Measurements from ENCODE around the gene VWA3B.
"Not testable (repeated sequence)": the region's sequence is repeated elsewhere in the genome, so short reads cannot be mapped to it uniquely, and the experiment has no call there.

VWA3B gene

DNA sequence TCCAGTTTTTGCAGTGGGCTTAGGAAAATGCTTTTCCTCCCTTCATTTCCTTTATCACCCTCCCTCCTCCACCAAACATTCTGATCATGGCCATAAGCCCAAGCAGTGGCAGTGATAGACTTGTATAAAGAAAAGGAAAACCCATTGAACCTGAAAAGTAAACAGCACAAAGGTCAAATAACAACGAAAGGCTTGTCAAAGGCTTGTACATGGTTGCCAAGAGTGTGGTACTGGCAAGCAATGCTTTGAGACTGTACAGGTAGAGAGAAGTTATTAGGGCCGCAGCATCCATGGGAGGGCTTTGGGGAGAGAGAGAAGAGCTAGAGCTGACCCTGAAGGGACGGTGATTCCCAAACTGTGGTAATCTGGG lies 2.1 kb upstream of the VWA3B start:
- DNase-seq (ENCODE audit: low read depth in 2 of 3, low spot score in 2 of 3) = no peak

DNA sequence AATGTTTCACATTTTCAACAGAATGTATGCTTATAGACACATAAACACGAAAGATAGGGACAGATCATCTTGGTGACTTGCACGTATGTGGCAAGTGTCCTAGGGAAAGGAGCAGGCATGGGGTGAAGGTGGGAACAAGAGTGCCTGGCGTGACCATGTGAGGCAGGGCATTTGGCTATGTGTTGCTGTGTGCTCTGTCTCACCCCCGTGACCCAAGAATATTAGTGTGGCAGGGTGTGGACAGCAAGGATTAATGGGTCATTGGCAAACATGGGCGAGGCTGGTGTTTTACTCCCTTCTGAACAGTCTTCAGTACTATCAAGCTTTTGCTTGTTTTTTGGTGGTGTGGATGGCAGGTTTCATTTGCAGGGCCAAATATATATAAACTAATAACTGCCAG lies 1.3 kb upstream of the VWA3B start:
- DNase-seq (ENCODE audit: low read depth in 2 of 3, low spot score in 2 of 3) = no peak

DNA sequence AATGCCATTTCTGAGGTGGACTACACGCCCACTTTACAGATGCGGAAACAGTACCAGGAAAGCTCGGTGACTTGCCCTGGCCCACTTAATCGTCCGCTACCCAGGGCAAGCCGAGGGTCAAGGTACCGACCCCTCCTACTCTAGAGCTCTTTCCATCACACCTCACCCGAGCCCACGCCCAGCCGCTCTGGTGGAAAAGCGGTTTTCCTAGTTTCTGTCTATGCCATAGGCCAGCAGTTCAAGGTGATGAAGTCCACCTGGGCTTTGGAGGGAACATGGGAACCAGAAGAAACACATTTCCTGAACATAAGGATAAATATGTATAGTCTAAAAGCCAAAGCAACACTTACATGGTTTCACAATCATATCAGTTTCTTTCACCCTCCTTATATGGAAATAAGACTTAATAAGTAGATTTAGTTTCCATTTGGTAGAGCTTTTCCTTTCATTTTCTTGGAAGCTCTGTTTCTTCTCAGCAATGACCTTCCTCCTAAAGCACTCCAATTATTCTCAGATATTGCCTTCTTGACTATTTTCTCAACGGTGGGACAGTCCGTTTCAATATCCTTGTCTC lies 567 bp downstream of the VWA3B start:
- DNase-seq (ENCODE audit: low read depth in 2 of 3, low spot score in 2 of 3) = no peak

DNA sequence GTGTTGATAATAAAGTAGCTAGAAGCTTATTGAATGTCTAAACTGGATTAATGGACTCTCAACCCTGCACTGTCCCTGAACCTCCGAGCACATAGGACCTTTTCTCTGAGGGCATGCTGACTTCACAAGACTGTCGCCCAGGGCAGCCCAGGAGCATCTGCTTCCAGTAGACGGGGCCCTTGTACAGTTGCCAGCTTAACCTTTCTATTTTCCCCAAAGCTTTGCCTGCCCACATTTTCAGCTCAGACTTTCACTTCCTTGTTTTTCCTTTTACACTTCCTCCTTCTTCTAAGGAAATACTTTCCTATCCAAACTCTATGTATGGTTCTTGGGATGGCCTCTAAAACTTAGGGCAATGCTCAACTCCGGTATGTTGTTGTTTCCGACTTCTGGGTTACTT lies 1.3 kb downstream of the VWA3B start:
- no peak for DNase-seq (ENCODE audit: low read depth in 2 of 3, low spot score in 2 of 3)

DNA sequence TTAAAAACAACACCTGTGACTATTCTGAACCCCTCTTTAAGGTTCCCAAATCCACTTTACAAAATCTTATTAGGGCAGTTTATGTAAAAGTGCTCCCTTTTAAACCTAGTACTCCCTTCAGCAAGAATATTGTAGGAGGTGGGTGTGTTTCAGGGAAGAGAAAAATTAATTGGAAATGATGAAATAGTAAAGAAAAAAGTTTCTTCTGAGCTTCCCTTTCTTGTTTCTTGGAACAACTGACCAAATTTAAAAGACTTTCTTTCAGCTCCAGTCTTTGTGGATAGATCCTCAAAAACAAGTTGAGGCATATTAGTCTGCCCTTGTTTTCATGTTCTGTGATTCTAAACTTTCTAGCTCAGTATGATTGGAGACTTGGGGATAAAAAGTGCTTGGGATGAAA lies 3.0 kb downstream of the VWA3B start:
- no peak for DNase-seq (ENCODE audit: low read depth in 2 of 3, low spot score in 2 of 3)

DNA sequence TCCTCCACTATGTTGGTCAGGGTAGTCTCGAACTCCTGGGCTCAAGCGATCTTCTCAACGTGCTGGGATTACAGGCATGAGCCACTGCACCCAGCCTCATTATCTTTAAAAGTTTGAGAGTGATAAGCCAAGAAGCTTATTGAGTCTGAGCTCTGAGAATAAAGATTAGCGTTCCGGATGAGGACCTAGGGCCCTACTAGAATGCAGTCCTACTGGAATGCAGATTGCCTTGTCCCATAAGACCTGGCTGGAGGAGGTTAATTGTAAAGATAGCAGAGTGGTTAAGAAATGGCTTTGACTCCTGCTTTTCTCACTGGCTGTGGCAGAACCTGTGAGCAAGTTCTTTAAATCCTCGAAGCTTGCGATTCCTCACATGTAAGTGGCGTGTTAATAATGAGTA lies 4.0 kb downstream of the VWA3B start:
- no peak for DNase-seq (ENCODE audit: low read depth in 2 of 3, low spot score in 2 of 3)

DNA sequence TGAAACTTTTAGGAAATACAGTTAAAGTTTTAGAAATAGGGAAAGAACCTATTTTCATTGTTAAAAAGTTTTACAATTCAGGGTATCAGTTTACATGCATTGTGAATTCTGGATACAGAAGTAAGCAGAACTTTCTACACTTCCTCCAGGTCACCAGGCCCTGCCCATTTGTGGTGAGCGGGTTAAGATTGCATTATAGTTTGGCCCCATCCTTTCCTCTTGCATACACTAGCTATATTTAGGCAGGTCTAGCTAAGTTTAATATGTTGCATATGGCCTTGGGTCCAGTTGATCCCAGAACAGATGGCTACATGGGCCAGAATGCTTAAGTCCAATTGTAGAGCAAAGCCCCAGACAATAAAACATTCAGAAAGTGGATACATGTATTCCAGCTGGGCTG lies 4.8 kb downstream of the VWA3B start:
- DNase-seq (ENCODE audit: low read depth in 2 of 3, low spot score in 2 of 3) = no peak

DNA sequence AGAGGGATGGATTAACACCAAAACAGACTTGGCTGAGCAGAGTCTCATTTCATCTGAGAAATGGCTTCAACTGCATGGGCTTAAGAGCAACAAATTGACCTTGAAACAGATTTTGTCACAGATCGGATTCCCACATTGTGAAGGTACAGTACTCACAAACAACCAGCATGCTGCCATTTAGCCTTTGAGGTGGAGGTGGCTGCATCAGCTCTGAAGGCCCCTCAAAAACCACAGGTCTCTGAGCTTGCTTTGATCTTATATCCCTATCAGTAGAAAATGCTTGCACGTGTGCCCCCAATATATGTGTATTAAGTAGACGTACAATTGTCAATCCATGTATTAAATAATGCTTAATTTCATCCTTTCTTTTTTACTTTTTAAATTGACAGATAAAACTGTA lies 6.2 kb downstream of the VWA3B start:
- DNase-seq (ENCODE audit: low read depth in 2 of 3, low spot score in 2 of 3) = no peak

DNA sequence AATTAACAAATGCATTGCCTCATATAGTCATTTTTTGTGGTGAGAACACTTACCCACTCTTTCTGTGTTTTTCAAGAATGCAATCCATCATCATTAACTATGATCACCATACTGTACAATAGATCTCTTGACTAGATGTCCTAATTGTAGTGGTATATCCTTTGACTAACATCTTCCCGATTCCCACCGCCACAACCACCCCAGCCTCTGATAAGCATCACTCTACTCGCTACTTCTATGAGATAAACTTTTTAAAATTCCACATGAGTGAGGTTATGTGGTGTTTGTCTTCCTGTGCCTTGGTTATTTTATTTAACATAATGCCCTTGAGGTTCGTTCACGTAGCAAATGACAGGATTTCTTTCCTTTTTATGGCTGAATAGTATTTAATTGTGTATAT lies 6.6 kb downstream of the VWA3B start:
- no peak for DNase-seq (ENCODE audit: low read depth in 2 of 3, low spot score in 2 of 3)

DNA sequence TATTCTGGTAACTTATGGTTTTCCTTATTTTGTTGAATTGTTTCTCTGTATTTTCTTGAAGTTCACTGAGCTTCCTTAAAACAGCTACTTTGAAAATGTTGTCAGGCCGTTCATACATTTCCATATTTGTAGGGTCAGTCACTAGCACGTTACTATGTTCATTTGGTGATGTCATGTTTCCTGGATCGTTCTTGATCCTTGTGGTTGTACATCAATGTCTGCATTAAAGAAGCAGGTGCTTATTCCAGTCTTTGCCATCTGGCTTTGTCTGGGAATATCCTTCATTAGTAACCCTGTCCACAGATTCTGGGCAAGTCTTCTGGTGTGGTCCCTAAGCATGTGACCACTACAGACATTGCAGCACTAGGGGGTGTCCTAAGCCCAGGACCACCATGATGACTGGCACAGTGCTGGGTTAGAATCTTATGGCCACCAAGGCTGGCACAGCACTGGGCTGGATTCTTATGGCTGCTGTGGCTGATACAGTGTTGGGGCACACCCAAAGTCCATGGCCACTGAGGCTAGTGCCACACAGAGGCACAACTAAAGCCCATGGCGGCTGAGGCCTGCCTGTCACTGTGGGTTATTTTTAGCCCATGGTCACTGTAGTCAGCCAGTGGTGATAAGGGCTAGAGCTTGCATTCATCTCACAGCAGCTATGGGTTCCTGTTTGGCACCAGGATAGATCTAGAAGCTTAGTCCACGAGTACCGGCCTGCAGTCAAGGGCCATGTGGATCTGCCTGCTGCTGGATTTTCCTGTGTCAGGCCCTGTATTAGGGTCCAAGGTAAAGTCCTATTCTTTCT lies 13.2 kb downstream of the VWA3B start:
- no peak for DNase-seq (ENCODE audit: low read depth in 2 of 3, low spot score in 2 of 3)

DNA sequence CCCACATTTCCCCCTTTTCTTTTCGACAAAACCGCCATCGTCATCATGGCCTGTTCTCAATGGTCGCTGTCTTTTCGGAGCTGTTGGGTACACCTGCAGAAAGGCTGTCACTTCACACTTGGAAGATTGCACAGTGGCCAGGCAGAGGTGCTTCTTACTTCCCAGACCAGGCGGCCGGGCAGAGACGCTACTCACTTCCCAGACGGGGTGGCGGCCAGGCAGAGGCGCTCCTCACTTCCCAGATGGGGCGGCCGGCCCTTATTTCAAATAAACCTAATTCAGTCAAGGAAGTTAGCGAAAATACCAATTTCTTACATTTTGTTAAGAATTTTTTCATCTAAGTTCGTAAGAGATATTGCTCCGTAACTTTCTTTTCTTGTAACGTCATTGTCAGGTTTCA lies 15.3 kb downstream of the VWA3B start:
- not testable (repeated sequence) for DNase-seq (ENCODE audit: low read depth in 2 of 3, low spot score in 2 of 3)

DNA sequence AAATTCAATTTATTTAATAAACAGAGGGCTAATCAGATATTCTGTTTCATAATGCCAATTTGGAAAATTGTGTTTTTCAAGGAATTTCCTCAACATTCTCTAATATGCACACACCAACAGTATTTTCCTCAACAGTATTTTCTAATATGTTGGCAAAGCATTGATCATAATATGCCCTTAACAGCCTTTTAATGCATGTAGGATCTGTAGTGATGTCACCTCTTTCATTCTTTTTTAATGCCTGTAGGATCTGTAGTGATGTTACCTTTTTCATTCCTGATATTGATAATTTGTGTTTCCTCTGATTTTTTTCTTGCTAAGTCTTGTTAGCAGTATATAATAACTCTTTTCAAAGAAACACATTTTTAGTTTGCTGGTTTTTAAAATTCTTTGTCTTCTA lies 15.9 kb downstream of the VWA3B start:
- DNase-seq (ENCODE audit: low read depth in 2 of 3, low spot score in 2 of 3) = no peak

DNA sequence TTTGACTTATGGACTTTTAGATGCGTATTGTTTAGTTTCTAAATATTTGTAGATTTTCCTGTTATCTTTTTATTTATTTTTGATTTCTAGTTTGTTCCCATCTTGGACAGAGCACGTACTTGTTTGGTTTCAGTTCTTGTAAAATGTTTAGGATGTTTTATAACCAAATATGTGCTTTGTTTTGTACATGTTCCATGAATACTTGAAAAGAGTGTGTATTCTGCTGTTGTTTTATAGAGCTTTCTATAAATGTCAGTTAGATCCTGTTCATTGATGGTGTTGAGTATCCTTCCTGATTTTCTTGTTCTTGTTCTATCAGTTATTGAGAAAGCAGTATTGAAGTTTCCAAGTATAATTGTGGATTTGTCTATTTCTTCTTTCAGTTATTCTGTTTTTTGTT lies 21.1 kb downstream of the VWA3B start:
- DNase-seq (ENCODE audit: low read depth in 2 of 3, low spot score in 2 of 3) = no peak

DNA sequence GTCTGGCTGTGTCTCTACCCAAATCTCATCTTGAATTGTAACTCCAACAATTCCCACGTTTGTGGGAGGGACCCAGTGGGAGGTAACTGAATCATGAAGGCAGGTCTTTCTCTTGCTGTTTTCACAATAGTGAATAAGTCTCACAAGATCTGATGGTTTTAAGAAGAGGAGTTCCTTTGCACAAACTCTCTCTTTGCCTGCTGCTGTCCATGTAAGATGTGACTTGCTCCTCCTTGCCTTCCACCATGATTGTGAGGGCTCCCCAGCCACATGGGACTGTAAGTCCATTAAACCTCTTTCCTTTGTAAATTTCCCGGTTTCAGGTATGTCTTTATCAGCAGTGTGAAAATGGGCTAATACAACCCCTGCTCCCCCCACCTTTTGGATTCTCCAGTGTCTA lies 23.8 kb downstream of the VWA3B start:
- no peak for DNase-seq (ENCODE audit: low read depth in 2 of 3, low spot score in 2 of 3)

DNA sequence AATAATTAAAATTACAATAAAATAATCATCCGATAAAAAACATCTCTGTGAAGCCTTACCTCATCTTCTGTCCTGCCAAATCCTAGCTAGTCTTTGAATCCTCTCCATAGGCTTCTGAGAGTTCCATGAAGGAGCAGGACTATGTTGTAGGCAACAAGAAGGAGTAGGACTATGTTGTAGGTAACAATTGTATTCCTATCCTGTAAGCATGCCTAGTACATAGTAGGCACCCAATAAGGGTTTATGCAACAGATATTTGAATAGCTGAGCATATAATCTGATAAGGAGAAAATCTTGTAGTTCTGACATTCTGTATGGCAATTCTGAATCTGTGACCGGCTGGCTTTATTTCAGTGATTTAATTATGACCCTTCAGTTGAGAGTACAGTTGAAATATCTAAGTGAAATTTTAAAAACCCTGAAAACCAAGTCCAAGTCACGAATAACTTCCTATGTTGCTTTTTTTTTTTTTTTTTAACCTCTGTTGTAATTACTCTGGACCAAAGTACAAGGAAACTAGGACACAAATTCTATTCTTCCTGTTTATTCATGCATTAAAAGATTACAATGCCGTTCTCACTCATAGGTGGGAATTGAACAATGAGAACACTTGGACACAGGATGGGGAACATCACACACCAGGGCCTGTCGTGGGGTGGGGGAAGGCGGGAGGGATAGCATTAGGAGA lies 27.8 kb downstream of the VWA3B start:
- DNase-seq (ENCODE audit: low read depth in 2 of 3, low spot score in 2 of 3) = no peak

DNA sequence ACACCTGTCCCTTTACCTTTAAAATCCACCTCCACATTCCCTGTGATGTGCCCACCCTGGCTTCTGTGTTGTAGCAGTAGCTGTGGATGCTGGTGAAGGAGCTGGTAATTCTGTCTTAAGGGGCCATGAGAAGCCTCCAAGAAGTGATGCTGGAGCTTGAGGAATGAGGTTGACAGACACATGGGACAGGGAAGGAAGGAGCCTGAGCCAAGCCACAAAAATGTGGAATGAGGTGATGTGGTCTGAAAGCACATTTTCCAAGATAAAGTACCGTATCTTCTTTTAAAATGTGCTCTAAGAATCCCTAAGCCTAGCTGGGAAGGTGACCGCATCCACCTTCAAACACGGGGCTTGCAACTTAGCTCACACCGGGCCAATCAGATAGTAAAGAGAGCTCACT lies 31.2 kb downstream of the VWA3B start:
- no peak for DNase-seq (ENCODE audit: low read depth in 2 of 3, low spot score in 2 of 3)

DNA sequence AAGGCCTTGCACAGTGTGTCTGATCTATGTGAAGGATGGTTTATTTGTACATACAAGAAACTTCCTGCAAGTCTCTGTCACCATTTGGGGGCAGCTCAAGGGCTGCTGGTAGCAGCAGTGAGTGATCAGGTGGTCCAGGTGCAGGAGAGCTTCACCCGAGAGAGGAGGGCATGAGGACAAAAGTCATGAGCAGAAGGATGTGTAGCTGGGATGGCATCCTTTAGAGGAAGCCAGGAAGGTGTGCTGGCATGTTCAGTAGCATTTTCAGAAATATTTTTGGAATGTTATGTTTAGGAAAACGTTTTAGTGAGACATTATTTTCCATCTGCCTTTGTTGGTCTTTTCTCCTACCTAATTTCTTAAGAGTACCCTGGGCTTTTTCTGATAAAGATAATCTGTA lies 31.9 kb downstream of the VWA3B start:
- DNase-seq (ENCODE audit: low read depth in 2 of 3, low spot score in 2 of 3) = no peak

DNA sequence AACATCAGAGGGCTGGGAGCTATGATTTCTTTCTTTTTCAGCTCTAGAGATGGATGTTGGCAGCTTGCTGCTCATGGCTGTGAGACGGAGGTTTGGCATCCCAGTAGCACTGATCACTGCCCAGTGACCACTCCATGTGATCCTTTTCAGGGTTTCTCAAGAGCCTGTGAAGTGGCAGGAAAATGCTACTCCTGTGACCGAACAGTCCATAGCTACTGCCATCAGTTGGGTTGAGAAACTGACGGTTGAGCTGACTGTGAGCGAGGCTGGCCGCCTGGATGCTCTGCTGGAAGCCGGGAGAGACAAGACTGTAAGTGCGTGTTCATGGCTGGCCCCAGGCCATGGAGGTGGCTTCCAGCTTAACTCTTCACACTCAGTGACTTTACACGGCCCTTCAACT lies 34.2 kb downstream of the VWA3B start:
- DNase-seq (ENCODE audit: low read depth in 2 of 3, low spot score in 2 of 3) = no peak

DNA sequence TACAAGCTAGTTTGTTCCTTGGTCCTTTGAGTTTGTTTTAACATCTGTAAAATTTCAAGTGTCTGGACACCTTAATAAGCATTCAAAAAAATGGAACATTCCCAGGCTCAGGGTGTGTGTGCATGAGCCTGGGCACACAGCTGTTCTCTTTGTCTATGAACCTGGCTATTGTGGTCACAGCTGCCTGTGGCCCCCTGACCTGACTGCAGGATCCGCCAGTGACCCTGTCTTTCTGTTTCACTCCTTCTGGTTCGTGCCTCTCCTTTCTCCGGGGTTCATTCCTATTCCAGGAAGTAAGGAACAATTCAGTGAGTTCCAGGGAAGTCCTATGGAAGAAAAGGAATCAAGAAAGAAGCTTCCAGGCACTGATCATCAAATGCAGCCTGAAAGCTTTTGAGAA lies 35.6 kb downstream of the VWA3B start:
- no peak for DNase-seq (ENCODE audit: low read depth in 2 of 3, low spot score in 2 of 3)

DNA sequence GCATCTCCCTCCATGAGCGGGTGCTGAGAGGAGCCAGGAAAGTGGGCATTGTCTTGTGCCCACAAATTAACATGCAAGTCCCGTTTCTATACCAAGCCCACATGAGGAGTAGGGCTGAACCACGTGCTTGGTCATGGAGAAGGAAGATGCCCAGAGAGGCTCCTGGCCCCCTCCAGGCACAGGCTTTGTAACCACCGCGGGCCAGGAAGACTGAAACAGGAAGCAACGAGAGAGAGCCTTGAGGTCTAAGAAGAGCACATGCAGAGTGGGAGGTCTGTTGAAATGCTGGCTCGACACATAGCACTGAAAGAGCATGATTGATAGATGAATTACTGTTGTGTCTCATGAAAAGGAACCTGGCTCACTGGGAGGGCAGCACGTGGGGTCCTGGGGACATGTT lies 36.3 kb downstream of the VWA3B start:
- no peak for DNase-seq (ENCODE audit: low read depth in 2 of 3, low spot score in 2 of 3)

DNA sequence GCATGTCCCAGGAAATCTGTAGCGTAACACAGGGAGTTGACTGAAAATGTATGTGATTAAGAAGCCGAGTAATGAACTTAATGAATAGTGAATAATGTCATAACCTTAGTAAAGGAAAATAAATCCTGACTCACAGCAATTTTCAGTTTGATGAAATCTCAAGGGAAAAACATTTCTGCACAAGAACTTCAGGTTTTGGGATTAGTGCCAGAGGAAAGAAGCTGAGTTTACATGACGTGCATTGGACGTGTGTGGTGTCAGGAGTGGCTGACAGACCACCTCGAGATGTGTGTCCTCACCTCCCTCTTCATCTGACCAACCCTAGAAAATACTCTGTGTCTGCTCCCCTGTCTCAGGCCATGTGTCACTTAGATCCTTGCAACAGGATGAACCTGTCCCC lies 39.1 kb downstream of the VWA3B start:
- DNase-seq (ENCODE audit: low read depth in 2 of 3, low spot score in 2 of 3) = no peak

DNA sequence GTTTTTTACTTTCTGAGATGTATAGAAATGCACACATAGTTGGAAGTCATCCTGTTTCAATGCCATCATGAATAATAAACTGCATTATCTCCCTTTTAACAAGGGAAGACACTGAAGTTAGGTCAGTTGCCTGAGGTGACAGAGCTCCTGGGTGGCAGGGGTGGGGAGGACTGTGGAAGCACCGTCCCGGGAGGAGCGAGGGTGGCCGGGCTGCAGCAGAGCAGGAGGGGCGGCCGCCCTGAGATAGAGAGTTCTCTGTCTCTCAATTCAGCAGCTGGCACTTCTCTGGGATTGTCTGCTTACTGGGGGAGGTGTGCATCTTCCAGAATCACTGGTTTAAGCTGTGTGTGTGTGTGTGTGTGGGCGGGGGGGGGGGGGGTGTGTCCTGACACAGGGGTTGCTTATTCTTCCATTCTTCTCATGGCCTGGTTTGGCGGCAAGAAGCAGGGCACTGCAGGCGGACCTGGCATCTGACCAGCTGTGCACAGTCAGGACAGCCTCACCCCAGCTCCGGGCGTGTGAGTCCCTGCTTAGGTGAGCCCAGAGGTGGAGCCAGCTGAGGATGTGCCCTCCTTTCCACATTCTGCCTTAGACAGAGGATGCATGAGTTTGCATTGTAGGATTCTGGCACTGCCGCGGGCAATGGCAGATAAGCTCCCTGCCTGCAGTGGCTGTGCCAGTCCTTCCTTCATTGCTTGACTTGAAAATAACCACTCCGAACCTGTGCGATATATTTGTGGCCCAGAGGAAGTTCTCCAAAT lies 40.4 kb downstream of the VWA3B start:
- DNase-seq (ENCODE audit: low read depth in 2 of 3, low spot score in 2 of 3) = no peak
